Embryonic facial prominence (tissue), 1 donor: Measurements from ENCODE around the gene CHRNA4.

Source experiments
- DNase-seq: peaks from one replicate; pipeline ENCODE4 v3.0.0-alpha.2; 2016; ENCODE audit errors: extremely low spot score

Gene CHRNA4

DNA sequence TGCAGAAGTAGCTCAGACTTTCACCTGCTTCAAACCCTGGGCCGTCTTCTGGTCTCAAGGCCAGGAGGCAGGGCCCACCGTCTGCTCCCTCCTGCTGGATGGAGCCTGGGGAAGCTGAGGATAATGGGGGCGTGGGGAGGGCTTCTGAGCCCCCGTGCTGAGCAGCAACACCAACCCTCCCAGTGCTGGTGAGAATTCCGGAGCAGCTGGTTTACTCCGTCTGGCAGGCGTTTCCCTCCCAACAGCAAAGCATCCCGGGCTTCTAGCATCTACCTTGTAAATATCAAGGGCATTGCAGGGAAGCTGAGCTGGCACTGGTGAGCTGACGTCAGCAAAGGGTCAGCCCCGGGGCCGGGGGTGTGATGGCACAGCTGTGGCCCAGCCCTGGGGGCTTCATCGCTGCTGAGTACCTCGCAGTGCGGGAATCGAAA, 16.8 kb upstream of the CHRNA4 start:
- DNase-seq, result no peak

DNA sequence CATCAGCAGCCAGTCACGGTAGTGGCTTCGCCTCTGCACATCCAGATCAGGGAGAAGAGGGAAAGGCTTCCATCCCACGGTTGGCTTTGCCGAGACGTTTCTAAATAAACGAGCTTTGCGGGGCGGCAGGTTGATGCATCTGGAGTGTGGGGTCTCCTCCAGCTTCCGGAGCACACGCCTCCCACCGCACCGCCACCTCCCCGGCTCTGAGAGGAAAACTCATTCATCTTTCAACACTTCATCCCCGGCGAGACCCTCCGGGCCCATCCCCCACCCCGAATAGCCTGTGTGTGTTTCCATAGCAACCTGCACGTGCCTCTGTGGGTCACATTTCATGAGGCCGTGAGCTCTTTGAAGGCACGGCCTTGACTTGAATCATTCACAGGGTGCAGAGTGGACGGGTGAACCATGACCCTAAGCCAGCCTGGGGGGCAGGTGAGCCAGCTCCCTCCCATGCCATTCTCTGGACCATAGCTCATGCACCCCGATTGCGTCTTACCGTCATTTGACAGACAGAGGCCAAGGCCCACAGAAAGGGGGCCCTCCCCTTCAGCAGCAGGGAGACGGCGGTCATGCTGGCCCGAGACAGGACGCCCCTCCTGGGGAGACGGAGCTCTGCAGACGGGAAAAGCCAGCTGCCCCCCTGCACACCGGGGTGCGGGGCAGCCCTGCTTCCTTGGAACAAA, 16.2 kb upstream of the CHRNA4 start:
- no peak for DNase-seq

DNA sequence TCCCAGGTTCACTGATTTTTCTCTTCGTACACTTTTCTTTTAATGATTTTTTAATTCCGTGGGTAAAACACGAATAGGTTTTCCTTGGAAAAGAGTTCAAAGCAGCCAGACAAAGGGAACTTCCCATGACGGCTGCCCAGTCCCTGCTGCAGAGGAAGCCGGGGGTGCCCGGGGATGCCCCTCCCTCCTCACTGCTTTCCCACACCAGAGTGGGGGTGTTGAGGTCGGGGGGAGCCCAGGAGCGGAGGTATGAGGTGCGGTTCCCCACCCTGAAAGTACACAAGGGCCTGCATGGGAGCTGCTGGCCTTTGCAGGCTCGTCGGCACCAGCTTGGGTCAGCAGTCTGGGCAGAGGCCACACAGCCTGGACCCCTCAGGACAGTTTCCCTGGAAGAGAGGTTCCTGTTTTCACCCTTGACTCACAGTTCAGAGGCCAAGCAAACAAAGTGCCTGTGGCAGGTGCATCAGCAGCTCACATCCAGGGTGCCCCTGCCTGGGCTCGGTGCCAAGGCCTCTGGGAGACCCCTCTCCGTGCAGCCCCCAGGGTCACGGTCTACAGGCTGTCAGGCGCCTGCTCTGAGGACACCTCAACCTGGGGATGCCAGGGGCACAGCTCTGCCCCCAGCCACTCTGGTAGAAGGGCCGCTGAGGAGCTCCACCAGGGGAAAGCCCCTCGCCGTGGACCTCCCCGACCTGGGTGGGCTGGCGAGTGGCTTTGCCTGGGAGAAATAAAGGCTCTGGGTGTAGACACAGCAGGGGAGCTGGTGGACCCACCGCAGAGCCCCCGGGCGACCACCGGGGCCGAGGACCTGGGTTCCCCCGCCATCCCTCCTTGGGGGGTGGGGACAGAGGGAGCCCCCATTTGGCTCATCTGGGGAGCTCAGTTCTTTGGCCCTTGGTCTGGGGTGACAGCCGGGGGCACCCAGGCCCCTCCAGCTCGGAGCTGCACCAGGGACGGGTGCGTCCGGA, 15.4 kb upstream of the CHRNA4 start:
- no peak for DNase-seq

DNA sequence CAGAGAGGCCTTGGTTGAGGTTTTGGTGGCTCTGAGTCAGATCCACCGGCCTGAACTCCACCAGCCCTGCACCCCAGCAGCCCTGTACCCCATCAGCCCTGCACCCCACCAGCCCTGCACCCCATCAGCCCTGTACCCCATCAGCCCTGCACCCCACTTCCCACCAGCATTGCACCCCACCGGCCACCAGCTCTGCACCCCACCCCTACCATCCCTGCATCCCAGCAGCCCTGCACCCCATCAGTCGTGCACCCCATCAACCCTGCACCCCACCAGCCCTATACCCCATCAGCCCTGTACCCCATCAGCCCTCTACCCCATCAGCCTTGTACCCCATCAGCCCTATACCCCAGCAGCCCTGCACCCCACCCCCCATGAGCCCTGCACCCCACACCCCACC, 14.3 kb upstream of the CHRNA4 start:
- no peak for DNase-seq

DNA sequence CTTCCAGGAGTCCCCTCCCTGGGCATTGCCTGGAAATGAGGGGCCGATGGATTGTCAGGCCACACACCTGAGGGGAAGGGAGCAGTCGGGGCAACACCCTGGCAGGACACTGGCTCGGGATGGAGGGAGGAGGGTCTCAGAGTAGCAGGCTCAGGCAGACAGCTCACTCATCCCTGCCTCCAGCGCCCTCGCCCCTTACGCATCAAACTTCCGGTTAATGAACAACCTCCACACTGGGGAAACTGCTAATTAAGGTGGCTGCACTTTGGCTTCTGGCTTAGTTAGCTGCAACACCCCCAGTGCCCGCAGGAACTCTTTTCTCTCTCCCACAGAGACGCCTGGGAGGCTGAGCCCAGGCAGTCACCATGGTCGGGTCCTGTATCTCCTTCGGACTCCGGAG, 13.4 kb upstream of the CHRNA4 start:
- no peak for DNase-seq

DNA sequence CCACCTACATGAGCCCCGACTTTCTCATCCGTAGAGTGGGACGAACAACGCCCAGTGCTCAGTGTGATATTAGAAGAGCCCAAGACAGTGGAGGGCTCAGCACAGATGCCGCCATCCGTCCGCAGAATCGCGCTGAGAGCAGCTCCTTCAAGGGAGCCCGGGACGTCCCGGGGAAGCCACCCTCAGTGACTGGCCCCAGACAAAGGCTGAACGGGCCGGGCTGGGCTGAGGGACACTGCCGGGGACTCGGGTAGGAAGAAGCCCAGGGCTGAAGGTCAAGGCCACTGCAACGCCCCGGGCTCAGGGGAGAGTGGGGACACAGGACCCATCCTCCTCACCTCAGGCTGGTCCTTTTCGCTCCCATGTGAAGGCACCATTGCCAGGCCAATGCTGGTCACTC, 12.8 kb upstream of the CHRNA4 start:
- no peak for DNase-seq

DNA sequence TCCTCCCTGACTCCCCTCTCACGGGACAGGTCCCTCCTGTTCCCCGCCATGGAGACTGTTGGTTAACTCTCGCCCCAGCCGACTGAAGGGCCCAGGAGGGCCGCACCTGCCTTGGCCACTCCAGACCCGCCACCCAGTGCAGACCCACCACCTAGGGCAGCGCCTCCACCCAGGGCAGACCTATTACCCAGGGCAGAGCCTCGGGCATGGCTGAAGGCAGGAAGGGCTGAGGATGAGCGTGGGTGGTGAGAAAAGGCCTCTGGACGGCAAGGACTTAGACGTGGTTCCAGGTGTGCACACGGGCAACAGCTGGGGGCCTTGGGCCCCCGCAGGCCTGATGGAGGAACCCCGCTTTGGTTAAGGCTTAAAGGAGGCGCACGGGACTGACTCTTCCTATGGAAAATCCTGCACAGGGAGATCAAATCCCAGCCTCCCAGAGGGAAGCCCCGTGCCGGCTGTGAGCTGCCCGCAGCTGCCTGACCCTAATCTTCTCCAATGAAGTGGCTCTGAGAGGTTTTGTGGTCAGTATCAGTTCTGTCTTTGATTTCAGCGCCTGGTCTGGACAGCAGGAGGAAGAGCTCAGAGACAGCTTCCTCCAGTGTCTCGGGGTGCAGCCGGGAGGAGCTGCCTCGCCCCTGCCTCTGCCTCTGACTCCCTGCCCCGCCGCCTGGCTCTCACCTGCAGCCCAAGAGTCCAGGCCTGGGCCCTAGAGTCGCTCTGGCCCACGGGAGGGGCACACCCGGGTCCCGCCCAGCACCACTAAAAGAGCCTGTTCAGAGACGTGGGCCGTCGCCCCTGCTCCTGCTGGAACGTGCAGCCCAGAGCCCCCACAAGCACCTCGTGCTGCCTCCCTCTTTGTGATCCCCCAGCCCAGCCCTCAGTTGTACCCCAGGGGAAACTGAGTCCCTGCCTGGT, 12.1 kb upstream of the CHRNA4 start:
- DNase-seq, result no peak

DNA sequence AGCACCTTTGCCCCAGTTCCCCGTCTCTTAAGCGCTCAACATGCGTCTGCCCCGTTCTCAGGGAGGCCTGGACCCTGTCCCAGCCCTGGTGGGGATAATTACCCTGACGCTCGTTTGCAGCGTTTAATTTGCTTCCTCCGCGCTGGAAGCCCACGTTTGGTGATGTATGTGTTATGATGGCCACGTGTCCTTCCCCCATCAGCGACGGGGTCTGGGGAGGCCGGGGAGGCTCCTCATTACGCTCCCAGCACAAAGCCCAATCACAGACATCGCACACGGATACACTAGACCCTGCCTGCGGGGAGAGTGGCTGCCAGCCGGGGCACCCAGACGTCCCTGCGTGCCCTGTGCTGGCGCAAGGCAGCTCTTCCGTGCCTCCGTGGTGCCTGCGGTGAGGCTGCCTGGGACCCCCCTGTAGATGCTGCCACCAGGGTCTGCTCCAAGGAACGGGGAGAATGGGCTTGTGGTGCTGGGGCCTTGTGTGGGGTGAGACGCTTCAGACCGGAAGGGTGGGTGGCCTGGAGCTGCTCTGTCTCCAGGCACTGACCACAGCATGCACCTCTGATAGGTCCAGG, 10.2 kb upstream of the CHRNA4 start:
- no peak for DNase-seq

DNA sequence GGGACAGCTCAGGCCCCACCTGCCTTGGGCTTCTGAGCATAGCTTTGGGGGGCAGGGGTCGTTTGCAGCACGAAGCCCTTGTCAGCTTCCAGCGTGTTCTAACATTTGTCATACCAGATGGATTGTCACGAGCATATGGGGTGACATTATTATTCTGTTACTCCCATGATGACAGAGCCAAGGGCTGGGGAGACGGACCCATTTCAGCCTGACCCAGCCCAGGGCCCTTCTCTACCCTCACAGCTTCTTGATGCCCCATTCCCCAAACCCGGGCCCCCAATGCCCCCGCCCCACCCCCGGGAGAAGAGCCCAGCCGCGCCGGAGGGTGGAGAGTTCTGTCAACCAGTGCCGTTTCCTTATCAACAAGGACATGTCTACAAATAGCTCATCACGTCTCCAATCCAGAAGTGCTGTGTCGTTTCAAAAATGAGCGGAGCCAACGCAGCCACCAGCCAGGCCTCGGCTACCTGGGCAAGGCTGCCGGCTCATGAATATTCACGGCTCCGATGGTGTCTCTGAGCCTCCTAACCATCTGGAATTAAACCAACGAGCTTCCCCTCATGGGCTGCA, 9.6 kb upstream of the CHRNA4 start:
- DNase-seq, result no peak

DNA sequence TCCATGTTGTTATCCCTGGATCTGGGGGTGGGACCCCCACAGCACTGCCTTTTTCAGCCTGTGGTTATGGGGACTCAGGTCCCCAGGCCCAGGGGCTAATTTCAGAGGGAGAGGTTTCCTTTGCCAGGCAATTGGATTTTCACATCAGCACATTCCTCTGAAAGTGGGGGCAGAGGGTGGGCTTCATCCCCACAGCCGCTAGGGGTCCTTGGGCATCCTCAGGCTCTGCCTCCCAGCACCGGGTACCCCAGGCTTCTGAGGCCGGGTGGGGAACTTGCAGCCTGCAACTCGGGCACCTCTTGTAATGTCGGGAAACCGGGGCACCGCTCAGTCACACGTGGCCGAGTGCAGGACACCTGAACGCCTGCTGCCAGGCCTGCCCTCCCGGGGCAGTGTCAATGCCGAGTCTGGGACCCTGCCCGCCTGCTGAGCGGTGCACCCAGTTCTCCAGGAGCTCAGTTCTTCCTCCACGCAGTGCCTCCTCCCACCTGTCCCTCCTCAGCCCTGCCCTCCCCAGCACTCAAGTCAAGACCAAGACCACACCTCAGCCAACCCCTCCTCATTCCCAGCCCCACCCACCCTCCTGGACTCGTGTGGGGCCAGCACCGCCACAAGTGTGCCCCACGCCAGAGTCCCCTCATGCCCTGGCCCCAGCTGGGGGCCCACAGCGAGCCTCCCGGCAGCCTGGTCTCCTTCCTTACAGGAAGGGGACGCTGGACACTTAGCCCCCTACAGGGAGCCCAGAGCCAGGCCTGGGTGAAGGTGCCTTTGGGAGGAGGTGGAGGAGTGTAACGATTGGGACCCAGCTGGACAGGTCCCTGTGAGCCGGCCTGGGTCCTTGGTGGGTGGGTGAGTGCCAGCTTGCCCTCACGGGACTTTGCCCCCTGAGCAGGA, 8.8 kb upstream of the CHRNA4 start:
- DNase-seq, result no peak

DNA sequence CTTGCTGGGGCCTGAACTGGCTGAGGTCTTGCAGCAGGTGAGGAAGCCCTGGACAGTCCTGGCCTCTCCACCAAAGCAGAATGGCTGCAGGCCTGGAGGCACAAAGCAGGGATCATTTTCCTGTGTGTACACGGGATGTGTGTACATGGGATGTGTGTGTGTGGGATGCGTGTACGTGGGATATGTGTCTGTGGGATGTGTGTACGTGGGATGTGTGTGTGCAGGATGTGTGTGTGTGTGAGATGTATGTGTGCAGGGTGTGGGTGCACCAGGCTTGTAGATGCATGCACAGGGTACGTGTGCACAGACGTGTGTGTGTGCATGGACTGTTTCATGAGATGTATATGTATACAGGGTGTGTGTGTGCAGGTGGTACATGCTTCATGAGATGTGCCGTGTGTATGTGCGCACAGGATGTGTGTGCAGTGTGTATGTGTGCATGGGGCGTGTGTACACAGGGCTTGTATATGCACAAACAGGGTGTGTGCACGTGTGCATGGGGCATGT, 7.9 kb upstream of the CHRNA4 start:
- no peak for DNase-seq

DNA sequence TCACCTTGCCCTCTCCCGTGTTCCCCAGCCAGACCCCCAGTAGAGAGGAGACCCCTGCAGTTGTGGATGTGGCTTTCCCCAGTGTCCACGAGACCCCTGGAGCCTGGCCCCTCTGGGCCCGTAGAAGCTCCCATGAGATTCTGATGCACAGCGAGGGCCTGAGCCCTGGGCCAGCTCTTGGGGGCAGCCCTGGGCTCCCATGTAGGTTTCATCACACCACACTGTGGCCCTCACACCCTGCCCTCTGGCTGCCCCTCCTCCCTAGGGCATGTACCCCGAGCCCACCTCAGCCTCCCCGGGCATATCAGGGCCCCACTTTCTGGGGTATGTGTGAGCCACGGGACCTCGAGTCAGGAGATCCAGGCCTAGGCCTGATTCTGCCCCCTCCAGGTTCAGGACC, 7.0 kb upstream of the CHRNA4 start:
- no peak for DNase-seq

DNA sequence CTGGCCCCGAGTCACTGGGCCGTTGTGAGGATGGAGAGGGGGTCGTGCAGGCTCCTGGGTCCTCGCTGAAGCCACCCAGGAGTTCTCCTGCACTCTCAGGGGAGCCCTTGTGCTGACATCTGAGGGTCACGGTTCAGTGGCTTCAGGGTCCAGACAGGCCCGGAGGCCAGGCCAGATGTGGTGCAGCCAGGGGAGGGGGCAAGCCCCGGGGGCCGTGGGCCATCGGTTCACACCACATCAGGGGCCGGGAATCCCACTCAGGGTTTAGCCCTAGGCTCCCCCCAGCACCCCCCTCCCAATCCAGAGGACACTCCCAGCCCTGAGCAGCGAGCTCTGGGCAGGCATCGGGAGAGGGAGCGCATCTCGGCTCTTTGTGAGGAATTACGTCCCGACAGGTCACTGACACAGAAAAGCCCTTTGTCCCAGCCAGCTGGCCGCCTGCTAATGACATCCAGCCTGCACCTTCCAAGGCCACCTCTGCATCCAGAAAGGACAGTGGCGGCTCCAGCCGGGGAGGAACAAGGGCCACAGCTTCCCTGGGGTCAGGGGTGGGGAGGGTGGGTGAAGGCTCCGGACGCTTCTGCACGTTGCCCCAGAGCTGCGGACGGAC, 6.4 kb upstream of the CHRNA4 start:
- DNase-seq, result no peak

DNA sequence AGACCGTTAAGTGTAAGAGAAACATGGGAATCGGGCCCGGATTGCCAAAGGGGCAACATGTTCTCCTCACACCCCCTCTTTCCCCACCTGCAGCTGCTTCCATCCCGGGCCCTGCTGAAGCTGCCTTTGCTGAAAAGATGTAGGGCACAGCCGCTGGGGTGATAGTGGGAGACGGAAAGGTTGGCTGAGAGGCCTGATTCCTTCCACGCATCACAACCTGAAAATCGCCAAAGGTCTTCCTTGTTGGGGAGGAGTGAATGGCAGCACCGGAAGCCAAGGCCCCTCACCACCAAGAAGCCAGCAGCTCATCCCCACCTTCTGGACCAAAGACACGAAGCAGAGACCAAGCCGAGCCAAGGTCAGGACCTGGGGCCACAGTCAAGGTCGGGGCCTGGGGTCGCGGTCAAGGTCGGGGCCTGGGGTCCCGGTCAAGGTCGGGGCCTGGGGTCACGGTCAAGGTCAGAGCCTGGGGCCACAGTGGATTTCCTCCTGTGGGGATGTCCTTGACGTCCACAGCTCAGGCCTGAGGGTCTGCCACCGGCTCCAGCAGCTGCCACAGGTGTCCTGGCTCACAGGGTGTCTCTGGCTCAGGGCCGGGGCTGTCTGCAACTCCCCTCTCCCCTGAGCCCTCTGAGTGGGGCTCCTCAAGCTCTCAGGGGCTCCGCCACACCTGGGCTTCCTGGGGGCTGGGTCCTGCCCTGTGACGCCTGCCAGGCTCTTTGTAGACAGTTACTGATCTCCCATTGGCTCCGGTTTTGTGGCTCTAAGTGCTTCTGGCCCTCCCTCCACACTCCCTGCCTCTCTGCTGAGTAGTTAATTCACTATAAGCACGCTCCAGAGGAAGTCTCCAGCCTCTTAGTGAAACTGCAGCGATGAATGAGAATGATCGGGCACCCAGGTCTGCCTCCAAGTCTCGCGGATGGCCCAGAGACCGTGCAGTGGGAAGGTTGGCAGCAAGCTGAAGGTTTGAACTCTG, 5.5 kb upstream of the CHRNA4 start:
- DNase-seq, result no peak

DNA sequence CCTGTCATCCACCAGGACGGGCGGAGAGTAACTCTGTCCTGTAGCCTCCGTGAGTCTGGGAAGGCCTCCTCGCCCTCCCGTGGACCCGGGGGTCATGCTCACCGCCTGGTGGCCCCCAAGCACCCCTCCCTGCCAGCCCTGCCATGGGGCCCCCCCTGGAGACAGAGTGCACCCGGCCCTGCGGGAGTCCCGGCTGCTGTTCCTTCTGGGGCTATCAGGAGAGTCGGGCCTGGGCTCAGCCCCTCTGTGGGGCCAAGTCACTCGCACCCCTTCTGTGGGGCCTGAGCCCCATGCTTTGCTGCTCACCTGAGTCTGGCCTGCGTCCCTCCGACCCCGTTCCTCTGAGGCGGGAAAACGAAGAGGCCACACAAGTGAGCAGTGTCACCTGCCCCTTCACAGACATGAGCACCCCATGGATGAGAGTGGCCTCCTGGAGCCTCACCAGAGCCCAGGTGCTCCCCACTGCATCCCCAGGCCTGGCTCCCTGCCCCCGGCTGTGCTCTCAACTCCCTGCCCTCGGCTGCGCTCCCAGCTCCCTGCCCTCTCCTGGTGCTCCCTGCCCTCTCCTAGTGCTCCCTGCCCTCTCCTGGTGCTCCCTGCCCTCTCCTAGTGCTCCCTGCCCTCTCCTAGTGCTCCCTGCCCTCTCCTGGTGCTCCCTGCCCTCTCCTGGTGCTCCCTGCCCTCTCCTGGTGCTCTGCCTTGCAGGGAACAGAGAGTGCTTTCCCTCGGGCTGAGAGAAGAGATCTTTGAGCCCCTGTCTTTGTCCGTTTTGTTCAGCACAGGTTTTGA, 4.6 kb upstream of the CHRNA4 start:
- no peak for DNase-seq

DNA sequence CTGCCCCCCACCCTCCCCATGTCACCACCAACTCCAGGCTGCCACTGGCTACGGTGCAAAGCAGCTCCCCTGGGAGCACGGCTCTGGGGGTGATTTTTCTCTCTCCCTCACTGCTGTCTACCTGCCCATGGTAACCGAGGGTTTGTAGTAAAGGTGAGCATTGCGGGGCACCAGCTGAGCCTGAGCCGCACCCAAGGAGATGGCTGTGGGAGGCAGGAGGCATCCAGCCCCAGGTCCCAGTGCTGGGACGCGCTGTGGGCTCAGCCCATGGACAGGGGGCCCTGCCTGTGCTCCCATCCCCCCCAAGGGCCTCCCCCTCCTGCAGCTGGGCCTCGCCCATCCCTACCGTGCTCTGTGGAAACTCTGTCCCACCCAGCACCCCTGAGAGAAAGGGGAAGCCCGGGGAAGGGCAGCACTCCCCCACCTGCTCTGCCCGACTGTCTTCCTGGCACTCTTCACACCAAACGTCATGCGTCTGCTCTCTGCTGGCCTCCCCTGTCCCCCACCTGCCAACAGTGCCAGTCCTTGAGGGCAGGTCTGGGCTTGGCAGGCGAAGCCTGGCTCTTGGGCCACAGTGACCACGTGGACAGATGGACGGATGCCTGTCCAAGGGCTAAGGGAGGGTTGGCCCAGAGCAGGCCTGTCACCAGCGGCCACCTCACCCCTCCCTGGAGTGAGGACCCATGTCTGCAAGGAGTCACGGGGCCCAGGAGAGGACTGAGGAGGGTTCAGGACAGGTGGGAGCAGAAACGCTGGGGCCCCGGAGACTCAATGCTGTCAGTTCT, 3.8 kb upstream of the CHRNA4 start:
- no peak for DNase-seq
